Right atrium auricular region (tissue), 2 donors: ENCODE data around the gene DNM2. TPM values are rescaled to one million over a fixed set of nuclear protein-coding genes. Genes with fewer than 3 reads are reported as not detected.
A peak's percentile ranks its signal among the peaks of the same experiment; 100 is the strongest.

Experiments used
- DNase-seq: peaks from one replicate; pipeline ENCODE4 v3.0.0-alpha.2; 2019; ENCODE audit warnings: low spot score
- H3K27ac ChIP-seq, 2 donors: fragments of 200-600 bp; sonication (generic); 1 replicate in 1 of 2; 2 replicates in 1 of 2; pipeline ENCODE4 v1.5.1; 2016 to 2019
- H3K27me3 ChIP-seq, 2 donors: fragments of 200-600 bp; sonication (generic); one replicate each; pipeline versions ENCODE4 v1.5.1 to v1.6.0; 2017 to 2019
- H3K36me3 ChIP-seq: fragments of 200-600 bp; sonication (generic); one replicate; pipeline ENCODE4 v1.5.1; 2016
- H3K4me1 ChIP-seq, 2 donors: fragments of 200-600 bp; sonication (generic); one replicate each; pipeline versions ENCODE4 v1.5.1 to v1.6.0; 2017 to 2019
- H3K4me3 ChIP-seq, 2 donors: fragments of 200-600 bp; sonication (generic); 1 replicate in 1 of 2; 2 replicates in 1 of 2; pipeline ENCODE4 v1.5.1; 2017 to 2019; ENCODE audit warnings: mild to moderate bottlenecking in 1 of 2, moderate library complexity in 1 of 2
- H3K9me3 ChIP-seq, 2 donors: fragments of 200-600 bp; sonication (generic); one replicate each; pipeline ENCODE4 v1.5.1; 2019
- CTCF ChIP-seq, 2 donors: fragments of 200-600 bp; sonication (generic); IDR thresholded peaks; one replicate each; pipeline ENCODE4 v1.5.1; 2019; ENCODE audit warnings: antibody characterized with exemption in 2 of 2
- total RNA-seq, 2 donors: library from RNA; depleted of rRNA; stranded (reverse); fragments of >200 nt; gene quantifications; one replicate each; pipeline ENCODE4 v1.1.0, GENCODE V29; 2016

DNM2 gene
- total RNA-seq, 2 donors from 2014 or later: 111 to 144 TPM

GRCh38 chr19:10713317-10713716, 4.6 kb upstream of the DNM2 start:
- H3K9me3 ChIP-seq: no peaks in the 10 kb centered on the region
- H3K4me1 ChIP-seq: no peaks in the 10 kb centered on the region
- H3K36me3 ChIP-seq: peaks cover 8% of the 10 kb centered on the region
- no peak for TF ChIP-seq CTCF (IDR thresholded peaks at IDR 0.05)
- H3K4me3 ChIP-seq: no peak overlapping the region
- H3K27me3 ChIP-seq: no peaks in the 10 kb centered on the region
- H3K27ac ChIP-seq: no peak overlapping the region
- no peak for DNase-seq

GRCh38 chr19:10717054-10717355, 874 bp upstream of the DNM2 start:
- peaks cover 0 to 30% of the 10 kb centered on the region in 2 donors for H3K4me1 ChIP-seq
- H3K27me3 ChIP-seq: no peaks in the 10 kb centered on the region
- H3K4me3 ChIP-seq: peak overlapping the region in 1 of 2 donors; percentile 24
- H3K36me3 ChIP-seq: peaks cover 12% of the 10 kb centered on the region
- TF ChIP-seq CTCF (IDR thresholded peaks at IDR 0.05): no peak
- peak overlapping the region in 1 of 2 donors; percentile 13 for H3K27ac ChIP-seq
- DNase-seq: no peak
- no peaks in the 10 kb centered on the region for H3K9me3 ChIP-seq

DNA sequence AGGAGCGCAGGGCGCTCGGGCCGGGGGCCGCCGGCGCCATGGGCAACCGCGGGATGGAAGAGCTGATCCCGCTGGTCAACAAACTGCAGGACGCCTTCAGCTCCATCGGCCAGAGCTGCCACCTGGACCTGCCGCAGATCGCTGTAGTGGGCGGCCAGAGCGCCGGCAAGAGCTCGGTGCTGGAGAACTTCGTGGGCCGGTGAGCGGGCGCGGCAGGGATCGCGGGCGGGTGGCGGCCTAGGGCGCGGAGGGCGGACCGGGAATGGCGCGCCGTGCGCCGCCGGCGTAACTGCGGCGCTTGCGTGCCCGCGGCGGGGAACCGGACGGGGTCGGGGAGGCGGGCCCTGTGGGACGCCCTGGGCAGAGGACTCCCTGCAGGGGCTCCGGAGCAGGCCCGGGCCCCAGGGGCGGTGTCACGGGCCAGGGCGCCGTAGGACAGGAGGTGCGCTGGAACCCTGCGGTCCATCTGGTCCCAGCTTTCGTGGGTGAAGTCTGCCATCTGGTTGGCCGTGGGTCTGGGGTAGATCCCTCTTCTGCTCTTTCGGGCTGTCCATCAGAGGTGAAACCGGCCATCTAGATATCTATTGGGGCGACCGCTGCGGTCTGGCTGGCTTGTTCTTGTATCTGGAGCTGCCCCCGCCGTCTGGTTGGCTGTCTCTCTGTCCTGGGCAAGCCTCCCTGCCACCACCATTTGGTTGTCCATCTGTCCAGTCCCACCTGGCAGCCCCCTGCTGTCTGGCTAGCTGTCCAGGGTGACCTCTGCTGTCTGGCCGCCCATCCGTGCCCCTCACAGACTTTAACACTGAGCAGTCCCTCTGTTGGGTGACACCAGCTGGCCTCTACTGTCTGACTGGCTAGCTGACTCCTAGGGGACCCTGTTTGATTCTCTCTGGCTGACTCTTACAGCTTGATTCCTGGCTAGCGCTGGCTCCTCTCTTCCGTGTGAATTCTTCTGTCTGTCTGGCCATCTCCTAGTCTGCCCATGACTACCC, 622 bp downstream of the DNM2 start:
- H3K27me3 ChIP-seq: no peaks in the 10 kb centered on the region
- peak overlapping the region; percentile 94 to 96 for H3K27ac ChIP-seq
- no peak for DNase-seq
- H3K4me1 ChIP-seq: peaks cover 0 to 30% of the 10 kb centered on the region in 2 donors
- H3K36me3 ChIP-seq: peaks cover 4% of the 10 kb centered on the region
- H3K9me3 ChIP-seq: no peaks in the 10 kb centered on the region
- TF ChIP-seq CTCF (IDR thresholded peaks at IDR 0.05): no peak
- H3K4me3 ChIP-seq: peak overlapping the region; percentile 93 to 99

- peak overlapping the region; percentile 93 to 99 for H3K4me3 ChIP-seq
- H3K9me3 ChIP-seq: no peaks in the 10 kb centered on the region
- no peak for TF ChIP-seq CTCF (IDR thresholded peaks at IDR 0.05)
- peaks cover 0 to 40% of the 10 kb centered on the region in 2 donors for H3K4me1 ChIP-seq
- no peaks in the 10 kb centered on the region for H3K27me3 ChIP-seq
- peaks cover 4% of the 10 kb centered on the region for H3K36me3 ChIP-seq
- DNase-seq: no peak
- peak overlapping the region; percentile 94 to 96 for H3K27ac ChIP-seq
These were observed 1.6 kb downstream of the DNM2 start for GRCh38 chr19:10719466-10719961.

GRCh38 chr19:10720607-10721125, 2.8 kb downstream of the DNM2 start:
- no peak for TF ChIP-seq CTCF (IDR thresholded peaks at IDR 0.05)
- Histone ChIP-seq H3K4me3 (no peak overlapping the region), H3K27ac (peak overlapping the region; percentile 94 to 96), H3K36me3 (peaks cover 4% of the 10 kb centered on the region), H3K4me1 (peaks cover 0 to 49% of the 10 kb centered on the region in 2 donors), H3K27me3 (no peaks in the 10 kb centered on the region), H3K9me3 (no peaks in the 10 kb centered on the region)
- no peak for DNase-seq
